Astrocyte (in vitro differentiated cells and primary cell): Measurements from ENCODE around the gene TSSK3.

Source experiments
- CTCF ChIP-seq: IDR thresholded peaks from 2 replicates; pipeline ENCODE4 v1.5.1; 2011; ENCODE audit warnings: low read depth, mild to moderate bottlenecking, inconsistent platforms, low read length, moderate library complexity; ENCODE audit not compliant: insufficient read depth
- EZH2 ChIP-seq: IDR thresholded peaks from 2 replicates; pipeline ENCODE4 v1.6.1; 2012; ENCODE audit warnings: mild to moderate bottlenecking, low read length, inconsistent platforms; ENCODE audit not compliant: insufficient read depth

- no peak for TF ChIP-seq CTCF
- no peak for TF ChIP-seq EZH2
These were observed 5.7 kb downstream of the TSSK3 start for GRCh38 chr1:32367912-32368635.
